Skeletal muscle tissue (tissue), 4 donors: ENCODE measurements around the gene AJAP1. TPM values are rescaled to one million over a fixed set of nuclear protein-coding genes. Genes with fewer than 3 reads are reported as not detected.

Experiments used
- H3K27ac ChIP-seq: one replicate; pipeline ENCODE4 v1.7.0; 2013; ENCODE audit warnings: mild to moderate bottlenecking, low read depth, low read length, inconsistent platforms
- H3K27me3 ChIP-seq, 3 donors: one replicate each; pipeline ENCODE4 v1.7.0; 2013; ENCODE audit warnings: low read length in 3 of 3; ENCODE audit not compliant: control insufficient read depth in 3 of 3, insufficient read depth in 3 of 3
- H3K36me3 ChIP-seq, 3 donors: one replicate each; pipeline ENCODE4 v1.7.0; 2013; ENCODE audit warnings: low read length in 3 of 3; ENCODE audit not compliant: control insufficient read depth in 3 of 3, insufficient read depth in 3 of 3
- H3K4me1 ChIP-seq, 3 donors: one replicate each; pipeline ENCODE4 v1.7.0; 2013; ENCODE audit warnings: low read length in 3 of 3, mild to moderate bottlenecking in 3 of 3; ENCODE audit not compliant: control insufficient read depth in 3 of 3, insufficient read depth in 3 of 3
- H3K4me3 ChIP-seq, 3 donors: one replicate each; pipeline ENCODE4 v1.7.0; 2013; ENCODE audit warnings: low read length in 3 of 3
- H3K9ac ChIP-seq, 3 donors: one replicate each; pipeline ENCODE4 v1.7.0; 2013; ENCODE audit warnings: low read length in 3 of 3, mild to moderate bottlenecking in 3 of 3, moderate library complexity in 2 of 3, low read depth in 1 of 3
- H3K9me3 ChIP-seq, 3 donors: one replicate each; pipeline ENCODE4 v1.7.0; 2013; ENCODE audit warnings: low read length in 3 of 3; ENCODE audit not compliant: control insufficient read depth in 3 of 3
- total RNA-seq: library from RNA; depleted of rRNA; stranded (reverse); fragments of >200 nt; gene quantifications from one replicate; pipeline ENCODE4 v1.2.3, GENCODE V29; 2014
- donor health status: Osteomylitis.

AJAP1 gene
- total RNA-seq, 1 donor from 2014 or later, result 0.52 TPM

DNA sequence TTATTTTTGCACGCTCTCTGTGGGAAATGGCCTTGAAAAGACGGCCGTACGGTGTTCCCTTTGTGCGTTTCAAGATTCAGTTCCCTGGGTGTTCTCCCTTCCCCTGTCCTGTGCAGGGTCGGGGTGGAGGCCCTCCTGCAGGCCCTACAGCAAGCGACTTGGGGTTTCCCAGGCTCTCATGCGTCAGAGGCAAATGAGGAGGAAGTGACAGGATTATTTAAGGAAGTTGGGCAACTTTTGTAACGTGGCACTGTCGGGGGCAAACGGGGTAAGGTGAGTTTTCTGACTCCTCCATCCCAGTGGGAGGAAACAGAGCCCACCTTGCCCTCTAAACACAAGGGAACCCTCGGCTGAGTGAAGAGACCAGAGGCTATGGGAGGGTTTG lies 16.1 kb upstream of the AJAP1 start:
- Histone ChIP-seq H3K9me3 (no peaks in the 10 kb centered on the region), H3K4me1 (no peaks in the 10 kb centered on the region), H3K27me3 (peaks cover 0 to 25% (median 10%) of the 10 kb centered on the region in 3 donors), H3K9ac (no peak overlapping the region), H3K27ac (no peak overlapping the region), H3K4me3 (no peak overlapping the region), H3K36me3 (no peaks in the 10 kb centered on the region)

DNA sequence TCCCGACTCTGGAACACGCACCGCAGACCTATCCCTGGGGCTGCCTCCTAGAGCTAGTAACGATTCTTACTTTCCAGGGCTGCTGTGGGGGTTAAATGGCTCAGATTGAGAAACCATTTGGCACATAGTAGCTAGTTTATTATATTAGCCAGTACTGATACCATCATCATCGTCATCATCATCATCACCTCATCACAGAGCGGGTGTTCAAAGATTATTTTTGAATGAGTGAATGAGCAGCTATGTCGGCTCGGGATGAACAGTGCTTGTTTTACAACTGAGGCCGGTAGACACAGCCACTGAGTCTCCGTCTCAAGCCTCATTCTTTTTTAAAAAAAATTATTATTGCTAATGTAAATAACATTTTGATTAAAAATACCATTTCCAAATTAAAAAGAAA lies 13.5 kb upstream of the AJAP1 start:
- Histone ChIP-seq H3K9me3 (no peaks in the 10 kb centered on the region), H3K27me3 (peaks cover 0 to 29% (median 10%) of the 10 kb centered on the region in 3 donors), H3K4me1 (no peaks in the 10 kb centered on the region), H3K4me3 (no peak overlapping the region), H3K27ac (no peak overlapping the region), H3K9ac (no peak overlapping the region), H3K36me3 (no peaks in the 10 kb centered on the region)

DNA sequence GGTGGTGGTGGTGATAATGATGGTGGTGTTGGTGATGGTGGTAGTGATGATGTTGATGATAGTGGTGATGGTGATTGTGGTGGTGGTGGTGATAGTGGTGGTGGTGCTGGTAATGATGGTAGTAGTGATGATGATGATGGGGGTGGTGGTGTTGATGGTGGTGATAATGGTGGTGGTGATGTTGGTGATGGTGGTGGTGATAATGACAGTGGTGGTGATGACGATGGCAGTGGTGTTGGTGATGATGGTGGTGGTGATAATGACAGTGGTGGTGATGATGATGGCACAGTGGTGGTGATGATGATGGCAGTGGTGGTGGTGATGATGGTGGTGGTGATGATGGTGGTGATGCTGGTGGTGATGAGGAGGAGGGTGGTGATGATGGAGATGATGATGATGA lies 7.0 kb upstream of the AJAP1 start:
- H3K27me3 ChIP-seq, result peaks cover 13 to 32% (median 21%) of the 10 kb centered on the region in 3 donors

DNA sequence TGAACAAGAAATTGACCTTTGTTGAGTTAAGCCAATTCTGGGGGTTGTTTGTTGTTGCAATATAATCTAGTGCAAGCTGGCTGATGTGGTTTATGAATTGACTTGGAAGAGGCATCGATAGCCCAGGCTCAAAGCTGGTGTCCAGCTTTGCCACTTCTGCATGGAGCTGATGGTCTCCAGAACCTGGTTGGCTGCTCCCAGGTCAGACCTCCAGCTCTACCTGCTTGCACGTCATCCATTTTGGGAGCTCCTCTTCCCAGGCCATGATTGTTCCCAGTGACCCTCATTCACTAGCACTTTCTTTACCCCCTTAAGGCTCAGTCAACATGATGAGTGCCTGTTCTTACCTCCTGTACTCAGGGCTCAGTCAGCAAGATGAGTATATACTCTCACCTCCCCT lies 5.8 kb upstream of the AJAP1 start:
- no peaks in the 10 kb centered on the region for H3K9me3 ChIP-seq
- H3K36me3 ChIP-seq, result no peaks in the 10 kb centered on the region
- peaks cover 26 to 38% (median 33%) of the 10 kb centered on the region in 3 donors for H3K27me3 ChIP-seq
- no peak overlapping the region for H3K27ac ChIP-seq
- peaks cover 0 to 6% (median 4%) of the 10 kb centered on the region in 3 donors for H3K4me1 ChIP-seq
- H3K4me3 ChIP-seq, result no peak overlapping the region
- no peak overlapping the region for H3K9ac ChIP-seq

More for the DNA sequence above, 7.0 kb upstream of the AJAP1 start:
- no peak overlapping the region for H3K4me3 ChIP-seq
- H3K9ac ChIP-seq, result no peak overlapping the region
- no peaks in the 10 kb centered on the region for H3K9me3 ChIP-seq
- H3K27ac ChIP-seq, result no peak overlapping the region
- H3K4me1 ChIP-seq, result no peaks in the 10 kb centered on the region
- no peaks in the 10 kb centered on the region for H3K36me3 ChIP-seq

DNA sequence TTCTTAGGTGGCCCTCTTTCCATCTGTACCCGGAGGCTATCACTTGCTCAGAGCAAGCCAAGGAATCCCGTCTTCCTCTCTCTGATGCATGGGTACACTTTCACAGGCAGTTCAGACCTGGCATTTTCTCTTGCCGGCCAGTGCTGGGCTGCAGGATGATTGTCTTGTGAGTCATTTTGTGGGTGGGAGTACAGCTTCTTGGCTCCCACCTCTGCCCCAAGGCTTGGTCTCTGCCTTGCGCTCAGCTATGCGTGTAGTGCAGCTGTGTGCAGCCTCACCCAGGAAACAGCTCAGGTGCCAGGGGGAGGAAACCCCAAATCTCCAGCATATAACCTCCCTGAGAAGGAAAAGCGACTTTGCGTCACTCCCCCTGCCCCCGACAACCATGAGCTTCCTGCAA lies 3.9 kb upstream of the AJAP1 start:
- H3K36me3 ChIP-seq, result no peaks in the 10 kb centered on the region
- no peaks in the 10 kb centered on the region for H3K9me3 ChIP-seq
- peaks cover 0 to 8% (median 5%) of the 10 kb centered on the region in 3 donors for H3K4me1 ChIP-seq
- H3K9ac ChIP-seq, result no peak overlapping the region
- H3K4me3 ChIP-seq, result no peak overlapping the region
- no peak overlapping the region for H3K27ac ChIP-seq
- H3K27me3 ChIP-seq, result peaks cover 28 to 40% (median 38%) of the 10 kb centered on the region in 3 donors

DNA sequence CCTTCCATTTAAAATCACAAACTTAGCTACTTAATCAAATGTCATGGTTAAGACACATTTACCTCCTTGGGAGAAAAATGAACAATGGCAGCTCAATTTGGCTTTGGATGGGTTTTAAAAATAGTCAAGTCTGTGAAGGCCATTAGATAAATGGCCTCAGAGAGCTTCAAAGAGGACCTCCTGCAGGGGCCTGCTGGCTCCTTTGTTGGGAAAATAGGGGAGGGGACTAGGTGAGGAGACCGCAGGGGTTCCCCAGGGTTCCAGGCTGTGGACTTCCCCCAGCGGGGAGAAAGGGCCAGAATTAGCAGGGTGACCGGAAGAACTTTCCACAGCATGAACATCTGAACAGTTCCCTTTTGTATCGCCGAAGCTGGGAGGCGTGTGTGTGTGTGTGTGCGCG lies 3.4 kb upstream of the AJAP1 start:
- Histone ChIP-seq H3K9ac (no peak overlapping the region), H3K9me3 (no peaks in the 10 kb centered on the region), H3K4me1 (peaks cover 0 to 8% (median 5%) of the 10 kb centered on the region in 3 donors), H3K27ac (no peak overlapping the region), H3K36me3 (no peaks in the 10 kb centered on the region), H3K4me3 (no peak overlapping the region), H3K27me3 (peaks cover 28 to 42% (median 39%) of the 10 kb centered on the region in 3 donors)

DNA sequence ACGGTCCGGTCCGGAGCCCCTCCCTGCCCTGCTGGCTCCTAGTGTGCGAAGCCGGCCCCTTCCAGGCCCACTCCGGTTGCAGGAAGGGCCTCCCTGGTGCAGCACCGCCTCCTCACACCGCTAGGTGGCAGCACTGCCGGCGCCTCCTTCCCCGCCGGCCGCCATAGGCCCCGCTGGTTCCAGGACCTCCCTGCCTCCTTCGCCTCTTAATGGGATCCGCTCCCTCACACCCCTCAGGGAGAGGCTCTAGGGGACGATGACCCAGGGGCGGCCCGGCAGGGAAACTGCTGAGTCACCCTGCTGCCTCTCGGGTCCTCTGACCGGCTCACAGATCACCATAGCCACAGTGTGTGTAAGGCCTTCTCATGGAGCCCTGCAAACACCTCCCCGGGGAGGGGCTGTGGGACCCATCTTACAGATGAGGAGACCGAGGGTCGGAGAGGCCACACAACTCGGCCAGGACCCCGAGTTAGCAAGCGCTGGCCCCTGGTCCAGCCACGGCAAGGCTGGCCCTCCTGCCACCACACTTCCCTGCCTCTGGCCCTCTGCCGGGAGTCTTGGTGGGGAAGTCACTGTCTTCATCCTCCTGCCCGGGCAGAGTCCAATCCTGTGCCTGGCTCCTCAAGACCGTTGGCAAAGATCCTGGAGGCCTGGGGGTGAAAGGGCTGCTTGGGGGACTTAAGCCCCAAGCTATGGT lies 1.6 kb upstream of the AJAP1 start:
- no peak overlapping the region for H3K4me3 ChIP-seq
- peaks cover 38 to 54% (median 53%) of the 10 kb centered on the region in 3 donors for H3K27me3 ChIP-seq
- H3K27ac ChIP-seq, result no peak overlapping the region
- no peak overlapping the region for H3K9ac ChIP-seq
- no peaks in the 10 kb centered on the region for H3K9me3 ChIP-seq
- no peaks in the 10 kb centered on the region for H3K36me3 ChIP-seq
- peaks cover 0 to 8% (median 7%) of the 10 kb centered on the region in 3 donors for H3K4me1 ChIP-seq

DNA sequence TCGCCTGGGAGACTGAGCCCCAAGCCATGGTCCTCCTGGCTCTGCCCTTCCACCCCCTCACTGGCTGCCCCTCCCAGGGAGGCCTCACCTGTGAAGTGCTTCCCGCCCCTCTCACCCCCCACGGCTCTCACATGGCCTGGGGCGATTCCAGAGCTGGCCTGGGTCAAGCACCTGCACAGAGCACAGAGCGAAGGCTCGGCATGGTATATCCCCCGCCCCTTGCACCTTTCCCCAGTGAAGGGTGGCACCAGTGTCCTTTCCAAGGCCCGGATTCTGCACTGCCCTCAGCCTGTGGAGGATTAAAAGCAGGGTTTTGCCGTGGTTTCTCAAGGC lies 1.1 kb upstream of the AJAP1 start:
- Histone ChIP-seq H3K9me3 (no peaks in the 10 kb centered on the region), H3K4me1 (peaks cover 0 to 8% (median 7%) of the 10 kb centered on the region in 3 donors), H3K27me3 (peaks cover 43 to 59% (median 57%) of the 10 kb centered on the region in 3 donors), H3K36me3 (no peaks in the 10 kb centered on the region), H3K4me3 (no peak overlapping the region), H3K27ac (no peak overlapping the region), H3K9ac (no peak overlapping the region)

DNA sequence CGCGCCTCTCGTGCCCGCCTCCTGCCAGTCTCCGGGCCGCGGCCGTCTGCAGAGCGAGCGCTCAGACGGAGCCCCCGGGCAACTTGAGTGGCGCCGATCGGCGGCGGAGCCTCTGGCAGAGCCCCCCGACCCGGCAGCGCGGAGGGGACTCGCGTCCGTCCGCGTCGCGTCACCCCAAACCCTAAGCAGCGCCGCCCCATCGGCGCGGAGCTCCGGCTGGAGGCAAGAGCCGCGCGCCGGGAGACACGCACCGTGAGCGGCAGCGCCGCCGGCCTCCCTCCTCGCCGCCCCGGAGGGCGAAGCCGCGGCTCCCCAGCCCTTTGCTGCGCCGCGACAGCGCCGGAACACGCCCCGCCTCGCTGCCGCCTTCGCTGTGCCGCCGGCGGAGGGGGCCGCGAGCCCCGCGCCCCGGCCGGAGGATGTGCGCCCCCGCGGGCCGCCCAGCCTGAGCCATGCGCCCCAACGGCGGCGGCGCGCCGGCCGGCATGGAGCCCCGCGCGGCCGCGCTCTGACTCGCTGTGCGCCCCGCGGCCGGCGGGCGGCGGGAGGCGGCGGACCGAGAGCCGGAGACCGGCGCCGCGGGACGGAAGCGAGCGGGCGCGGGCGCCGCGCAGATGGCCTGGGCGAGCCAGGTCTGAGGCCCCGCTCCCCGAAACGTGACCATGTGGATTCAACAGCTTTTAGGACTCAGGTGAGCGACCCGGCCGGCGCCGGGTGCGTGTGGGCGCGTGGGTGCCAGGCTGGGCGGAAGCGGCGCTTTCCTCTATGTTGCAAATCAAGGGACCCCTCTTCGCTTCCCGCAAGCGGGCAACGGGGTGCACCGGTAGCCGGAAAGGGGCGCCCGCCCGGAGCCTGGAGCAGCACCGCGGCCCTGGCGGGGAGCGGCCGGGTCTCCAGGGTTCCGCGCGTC lies 610 bp downstream of the AJAP1 start:
- no peak overlapping the region for H3K9ac ChIP-seq
- no peaks in the 10 kb centered on the region for H3K36me3 ChIP-seq
- no peaks in the 10 kb centered on the region for H3K9me3 ChIP-seq
- H3K4me3 ChIP-seq, result no peak overlapping the region
- H3K27me3 ChIP-seq, result peaks cover 56 to 66% (median 62%) of the 10 kb centered on the region in 3 donors
- peaks cover 0 to 12% (median 7%) of the 10 kb centered on the region in 3 donors for H3K4me1 ChIP-seq
- H3K27ac ChIP-seq, result no peak overlapping the region
